Caco-2 (cell line): Measurements from ENCODE around the gene LRRC8C. TPM values are rescaled to one million over a fixed set of nuclear protein-coding genes. Genes with fewer than 3 reads are reported as not detected.

Experiments
- BruUV-seq: library from RNA; stranded (reverse); fragments of 400-500 nt; replicated peaks from 2 replicates; lab custom pipeline; 2021; lab: Mats Ljungman, UMichigan
- CTCF ChIA-PET: fragments of 300-600 bp; sonication (Branson Sonifier 250); formaldehyde crosslinking; loops from one replicate; lab custom pipeline; 2022; ENCODE audit warnings: antibody characterized with exemption; lab: Charles Lee
- POLR2A ChIA-PET: fragments of 300-600 bp; sonication (Branson Sonifier 250); formaldehyde crosslinking; loops from one replicate; lab custom pipeline; 2022; ENCODE audit warnings: antibody characterized with exemption; lab: Charles Lee
- DNase-seq, 2 experiments: peaks; one replicate each; pipeline versions ENCODE4 v3.0.0 to v3.0.0-alpha.2; 2020 to 2022
- H3K27me3 ChIP-seq: replicated peaks from 2 replicates; pipeline ENCODE4 v1.6.0; 2011; ENCODE audit warnings: low read length; ENCODE audit not compliant: control insufficient read depth, insufficient read depth
- H3K36me3 ChIP-seq: 2 replicates; pipeline ENCODE4 v1.5.1; 2011; ENCODE audit warnings: low read length; ENCODE audit not compliant: control insufficient read depth, insufficient read depth
- H3K4me1 ChIP-seq: fragments of 250-450 bp; sonication (Bioruptor Pico); 2 replicates; pipeline ENCODE4 v1.5.1; 2020; ENCODE audit warnings: mild to moderate bottlenecking
- H3K4me3 ChIP-seq: 2 replicates; pipeline ENCODE4 v1.5.1; 2011; ENCODE audit warnings: low read depth, mild to moderate bottlenecking, control low read depth, low read length
- H3K9me3 ChIP-seq: fragments of 250-450 bp; sonication (Bioruptor Pico); 2 replicates; pipeline ENCODE4 v1.5.1; 2020; ENCODE audit warnings: mild to moderate bottlenecking, moderate library complexity
- H3K27ac Mint-ChIP-seq: one replicate; pipeline ENCODE4 v1.8.0; 2022; ENCODE audit warnings: mixed read lengths; ENCODE audit not compliant: unreplicated experiment
- H3K27me3 Mint-ChIP-seq: one replicate; pipeline ENCODE4 v1.8.0; 2022; ENCODE audit warnings: mixed read lengths; ENCODE audit not compliant: insufficient read depth, unreplicated experiment
- H3K36me3 Mint-ChIP-seq: one replicate; pipeline ENCODE4 v1.8.0; 2022; ENCODE audit warnings: mild to moderate bottlenecking, mixed read lengths; ENCODE audit not compliant: insufficient read depth, unreplicated experiment
- H3K4me1 Mint-ChIP-seq: one replicate; pipeline ENCODE4 v1.8.0; 2022; ENCODE audit warnings: low read depth, mixed read lengths; ENCODE audit not compliant: unreplicated experiment
- H3K4me3 Mint-ChIP-seq: one replicate; pipeline ENCODE4 v1.8.0; 2022; ENCODE audit warnings: mild to moderate bottlenecking, moderate library complexity, mixed read lengths; ENCODE audit not compliant: unreplicated experiment
- H3K9me3 Mint-ChIP-seq: one replicate; pipeline ENCODE4 v1.8.0; 2022; ENCODE audit warnings: mixed read lengths; ENCODE audit not compliant: unreplicated experiment
- CTCF ChIP-seq, 2 experiments: fragments of 200-600 bp in 1 of 2; IDR thresholded peaks; 1 replicate in 1 of 2; 2 replicates in 1 of 2; pipeline versions ENCODE4 v1.5.1 to v1.8.0; 2011 to 2022; ENCODE audit warnings: antibody characterized with exemption in 1 of 2, control low read depth in 1 of 2, inconsistent platforms in 1 of 2, low read depth in 1 of 2, low read length in 1 of 2, mild to moderate bottlenecking in 1 of 2, moderate library complexity in 1 of 2; ENCODE audit not compliant: insufficient read depth in 1 of 2, severe bottlenecking in 1 of 2, unreplicated experiment in 1 of 2
- intact Hi-C: fragments of 100-400 bp; cut with micrococcal nuclease; formaldehyde crosslinking; loops from one replicate; pipeline ENCODE4 v1.10.0; 2022; ENCODE audit not compliant: unreplicated experiment
- total RNA-seq: library from RNA; stranded (reverse); gene quantifications from 2 replicates; pipeline ENCODE4 v1.2.3, GENCODE V29; 2022

Gene LRRC8C
- total RNA-seq, 1 experiment from 2014 or later: 0.11 TPM

DNA sequence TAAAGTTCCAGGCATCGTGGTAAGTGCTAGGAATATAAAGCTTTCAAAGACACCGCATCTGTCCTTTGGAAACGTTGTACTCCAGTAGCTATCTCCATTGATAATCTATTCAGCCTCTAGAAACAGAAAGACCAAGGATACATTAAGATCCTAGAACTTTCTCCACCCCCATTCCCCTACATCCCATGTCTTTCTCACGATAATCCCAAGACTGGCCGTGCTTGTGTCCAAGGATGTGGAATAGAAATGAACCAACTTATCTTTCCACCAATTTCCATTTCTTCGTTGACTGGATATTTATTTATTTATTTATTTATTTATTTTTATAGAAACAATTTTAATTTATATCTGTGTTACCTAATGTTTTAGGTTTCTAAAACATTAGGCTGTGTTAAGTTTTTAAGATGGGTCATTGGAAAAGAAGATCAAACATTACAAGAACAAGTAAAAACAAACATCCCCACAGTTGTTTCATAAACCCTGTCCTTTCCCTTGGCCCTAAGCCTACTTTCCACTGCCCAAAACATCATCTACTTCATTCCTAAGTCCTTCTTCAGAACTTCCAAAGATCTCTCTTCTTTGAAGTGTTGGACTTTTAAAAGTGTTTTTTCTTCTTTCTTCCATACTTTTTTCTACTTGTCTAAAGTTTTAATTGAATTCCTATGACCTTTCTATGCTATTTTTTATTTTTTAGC is 39.7 kb downstream of the LRRC8C start:
- intact Hi-C loops: no loop called here
- no peak overlapping the region for H3K4me3 ChIP-seq
- ChIA-PET CTCF (no interaction called here), POLR2A (no interaction called here)
- no peaks in the 10 kb centered on the region for H3K4me1 ChIP-seq
- no peak for TF ChIP-seq CTCF (IDR thresholded peaks at IDR 0.05; ENCODE audit: insufficient read depth in 1 of 2, low read depth in 1 of 2, low read length in 1 of 2, severe bottlenecking in 1 of 2, unreplicated experiment in 1 of 2)
- no peak overlapping the region for H3K4me3 Mint-ChIP-seq
- no TSS peak for BruUV-seq
- peaks cover 12% of the 10 kb centered on the region for H3K27me3 Mint-ChIP-seq
- no peaks in the 10 kb centered on the region for H3K36me3 Mint-ChIP-seq
- no peaks in the 10 kb centered on the region for H3K36me3 ChIP-seq
- no peak overlapping the region for H3K27ac Mint-ChIP-seq
- no peaks in the 10 kb centered on the region for H3K9me3 ChIP-seq
- DNase-seq: no peak
- H3K4me1 Mint-ChIP-seq: no peaks in the 10 kb centered on the region
- no peaks in the 10 kb centered on the region for H3K27me3 ChIP-seq
- no peaks in the 10 kb centered on the region for H3K9me3 Mint-ChIP-seq

DNA sequence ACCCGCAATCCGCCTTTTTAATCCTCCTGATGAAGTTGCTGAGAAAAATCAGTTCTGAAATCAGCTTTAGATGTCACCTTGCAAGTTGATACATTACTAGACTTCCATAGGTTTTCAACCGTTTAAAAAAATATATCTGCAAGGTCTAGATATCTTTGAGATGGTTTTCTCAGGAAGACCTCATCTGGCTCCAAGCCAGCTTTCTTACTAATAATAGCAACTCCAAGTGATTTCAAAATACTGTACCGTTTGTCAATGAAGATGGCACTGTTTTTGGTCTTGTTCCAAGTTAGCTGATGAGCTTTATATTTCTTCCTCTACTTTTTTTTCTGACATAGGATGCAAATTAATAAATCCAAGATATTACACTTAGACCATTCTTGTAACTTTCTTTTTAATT is 40.3 kb downstream of the LRRC8C start:
- no peaks in the 10 kb centered on the region for H3K9me3 ChIP-seq
- no peak for TF ChIP-seq CTCF (IDR thresholded peaks at IDR 0.05; ENCODE audit: insufficient read depth in 1 of 2, low read depth in 1 of 2, low read length in 1 of 2, severe bottlenecking in 1 of 2, unreplicated experiment in 1 of 2)
- H3K27me3 ChIP-seq: no peaks in the 10 kb centered on the region
- CTCF ChIA-PET: no interaction called here
- no peaks in the 10 kb centered on the region for H3K4me1 ChIP-seq
- H3K4me3 ChIP-seq: no peak overlapping the region
- Mint-ChIP-seq H3K27ac (no peak overlapping the region), H3K4me1 (no peaks in the 10 kb centered on the region), H3K4me3 (no peak overlapping the region), H3K27me3 (peaks cover 12% of the 10 kb centered on the region), H3K36me3 (no peaks in the 10 kb centered on the region), H3K9me3 (no peaks in the 10 kb centered on the region)
- H3K36me3 ChIP-seq: no peaks in the 10 kb centered on the region
- BruUV-seq: no TSS peak
- POLR2A ChIA-PET: no interaction called here
- intact Hi-C loops: no loop called here
- no peak for DNase-seq

DNA sequence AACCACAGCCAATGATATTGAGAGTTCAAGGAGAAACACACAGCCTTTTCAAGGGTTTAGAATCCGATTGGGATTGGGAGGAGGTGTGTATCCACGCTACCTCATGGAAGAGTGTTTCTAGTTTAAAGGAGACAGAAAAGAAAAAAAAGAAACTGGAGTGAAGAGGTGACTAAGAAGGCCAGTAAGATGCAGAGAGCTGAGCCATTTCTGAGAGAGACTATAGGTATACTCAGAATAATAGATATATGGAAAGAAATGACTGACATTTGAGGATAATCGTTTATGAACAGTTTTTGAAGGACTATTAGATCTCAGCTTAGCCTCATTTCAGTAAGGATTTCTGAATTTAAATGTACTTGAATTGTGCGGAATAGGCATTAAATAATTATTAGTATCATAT is 42.8 kb downstream of the LRRC8C start:
- no TSS peak for BruUV-seq
- no peaks in the 10 kb centered on the region for H3K9me3 ChIP-seq
- Mint-ChIP-seq H3K4me1 (no peaks in the 10 kb centered on the region), H3K27ac (no peak overlapping the region), H3K36me3 (no peaks in the 10 kb centered on the region), H3K9me3 (no peaks in the 10 kb centered on the region), H3K27me3 (peaks cover 17% of the 10 kb centered on the region), H3K4me3 (no peak overlapping the region)
- H3K36me3 ChIP-seq: no peaks in the 10 kb centered on the region
- no peaks in the 10 kb centered on the region for H3K4me1 ChIP-seq
- DNase-seq: no peak
- ChIA-PET CTCF (no interaction called here), POLR2A (no interaction called here)
- no peak for TF ChIP-seq CTCF (IDR thresholded peaks at IDR 0.05; ENCODE audit: insufficient read depth in 1 of 2, low read depth in 1 of 2, low read length in 1 of 2, severe bottlenecking in 1 of 2, unreplicated experiment in 1 of 2)
- H3K4me3 ChIP-seq: no peak overlapping the region
- intact Hi-C loops: no loop called here
- H3K27me3 ChIP-seq: no peaks in the 10 kb centered on the region
